Kidney epithelial cell (primary cell): ENCODE data around the gene CCN5. TPM values are rescaled to one million over a fixed set of nuclear protein-coding genes. Genes with fewer than 3 reads are reported as not detected.
A peak's percentile ranks its signal among the peaks of the same experiment; 100 is the strongest.

Experiments
- DNase-seq: peaks from one replicate; pipeline ENCODE4 v3.0.0-alpha.2; 2010; ENCODE audit warnings: low read depth
- H3K27me3 ChIP-seq: 2 replicates; pipeline ENCODE4 v1.6.0; 2011; ENCODE audit warnings: low read length; ENCODE audit not compliant: control insufficient read depth, insufficient read depth
- H3K36me3 ChIP-seq: 2 replicates; pipeline ENCODE4 v1.5.1; 2011; ENCODE audit warnings: low read length; ENCODE audit not compliant: control insufficient read depth, insufficient read depth
- H3K4me3 ChIP-seq: 2 replicates; pipeline ENCODE4 v1.5.1; 2011; ENCODE audit warnings: low read depth, mild to moderate bottlenecking, control low read depth, low read length
- total RNA-seq: library from RNA; depleted of rRNA; stranded (reverse); fragments of >200 nt; gene quantifications from 2 replicates; pipeline ENCODE4 v1.2.3, GENCODE V29; 2015
- TF ChIP-seq, protein P1 (sequence below): IDR thresholded peaks from 2 replicates; pipeline ENCODE4 v1.5.1; 2011; ENCODE audit warnings: mild to moderate bottlenecking, moderate library complexity, low read length, control low read depth, inconsistent platforms; ENCODE audit not compliant: insufficient read depth, poor library complexity, severe bottlenecking

The CCN5 gene
- total RNA-seq, 1 donor from 2014 or later = not detected

DNA sequence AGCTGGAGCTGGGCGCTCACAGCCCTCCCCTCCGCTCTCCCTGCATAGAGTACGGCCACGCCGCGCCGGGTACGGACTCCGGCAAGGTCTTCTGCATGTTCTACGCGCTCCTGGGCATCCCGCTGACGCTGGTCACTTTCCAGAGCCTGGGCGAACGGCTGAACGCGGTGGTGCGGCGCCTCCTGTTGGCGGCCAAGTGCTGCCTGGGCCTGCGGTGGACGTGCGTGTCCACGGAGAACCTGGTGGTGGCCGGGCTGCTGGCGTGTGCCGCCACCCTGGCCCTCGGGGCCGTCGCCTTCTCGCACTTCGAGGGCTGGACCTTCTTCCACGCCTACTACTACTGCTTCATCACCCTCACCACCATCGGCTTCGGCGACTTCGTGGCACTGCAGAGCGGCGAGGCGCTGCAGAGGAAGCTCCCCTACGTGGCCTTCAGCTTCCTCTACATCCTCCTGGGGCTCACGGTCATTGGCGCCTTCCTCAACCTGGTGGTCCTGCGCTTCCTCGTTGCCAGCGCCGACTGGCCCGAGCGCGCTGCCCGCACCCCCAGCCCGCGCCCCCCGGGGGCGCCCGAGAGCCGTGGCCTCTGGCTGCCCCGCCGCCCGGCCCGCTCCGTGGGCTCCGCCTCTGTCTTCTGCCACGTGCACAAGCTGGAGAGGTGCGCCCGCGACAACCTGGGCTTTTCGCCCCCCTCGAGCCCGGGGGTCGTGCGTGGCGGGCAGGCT is 35.1 kb downstream of the CCN5 start:
- no peak overlapping the region for H3K4me3 ChIP-seq
- TF ChIP-seq, protein P1, sequence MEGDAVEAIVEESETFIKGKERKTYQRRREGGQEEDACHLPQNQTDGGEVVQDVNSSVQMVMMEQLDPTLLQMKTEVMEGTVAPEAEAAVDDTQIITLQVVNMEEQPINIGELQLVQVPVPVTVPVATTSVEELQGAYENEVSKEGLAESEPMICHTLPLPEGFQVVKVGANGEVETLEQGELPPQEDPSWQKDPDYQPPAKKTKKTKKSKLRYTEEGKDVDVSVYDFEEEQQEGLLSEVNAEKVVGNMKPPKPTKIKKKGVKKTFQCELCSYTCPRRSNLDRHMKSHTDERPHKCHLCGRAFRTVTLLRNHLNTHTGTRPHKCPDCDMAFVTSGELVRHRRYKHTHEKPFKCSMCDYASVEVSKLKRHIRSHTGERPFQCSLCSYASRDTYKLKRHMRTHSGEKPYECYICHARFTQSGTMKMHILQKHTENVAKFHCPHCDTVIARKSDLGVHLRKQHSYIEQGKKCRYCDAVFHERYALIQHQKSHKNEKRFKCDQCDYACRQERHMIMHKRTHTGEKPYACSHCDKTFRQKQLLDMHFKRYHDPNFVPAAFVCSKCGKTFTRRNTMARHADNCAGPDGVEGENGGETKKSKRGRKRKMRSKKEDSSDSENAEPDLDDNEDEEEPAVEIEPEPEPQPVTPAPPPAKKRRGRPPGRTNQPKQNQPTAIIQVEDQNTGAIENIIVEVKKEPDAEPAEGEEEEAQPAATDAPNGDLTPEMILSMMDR = peak; percentile 4
- DNase-seq = no peak
- H3K36me3 ChIP-seq = no peaks in the 10 kb centered on the region
- peaks cover 38% of the 10 kb centered on the region for H3K27me3 ChIP-seq

DNA sequence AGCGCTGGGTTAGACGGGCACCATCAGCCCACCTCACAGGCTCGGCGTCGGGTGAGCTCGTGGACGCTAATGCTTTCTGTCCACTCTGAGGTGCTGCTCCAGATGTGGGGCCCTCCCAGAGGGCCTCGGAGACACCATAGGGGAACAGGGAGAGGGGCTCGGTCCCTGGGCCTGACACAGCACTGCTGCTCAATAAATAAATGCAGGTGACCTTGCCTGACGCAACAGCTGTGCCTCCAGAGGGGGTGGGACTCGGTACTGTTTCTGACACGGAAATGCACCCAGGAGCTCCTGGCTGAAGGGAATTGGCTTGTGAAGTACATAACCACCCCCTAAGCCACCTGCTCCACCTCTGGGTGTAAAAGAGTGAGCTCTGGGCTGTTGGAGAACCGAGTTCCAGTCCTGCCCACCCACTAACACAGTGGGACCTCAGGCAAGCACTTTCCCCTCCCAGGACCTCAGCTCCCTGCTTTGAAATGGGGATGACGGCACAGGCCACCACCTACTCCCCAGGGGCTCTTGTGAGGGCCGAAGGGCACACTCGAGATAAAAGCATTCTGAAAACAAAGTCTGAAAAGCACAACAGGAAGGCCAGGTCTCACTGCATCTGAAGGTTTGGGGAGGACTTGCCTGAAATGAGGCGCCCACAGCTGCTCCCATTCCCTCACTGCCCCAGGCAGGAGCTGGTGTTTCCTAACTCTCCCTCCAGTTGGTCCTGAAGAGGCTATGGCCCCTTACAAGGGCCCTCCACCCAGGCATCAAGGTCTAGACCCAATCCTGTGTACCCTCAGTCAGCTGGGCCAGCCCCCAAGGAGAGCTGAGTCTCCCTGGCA is 37.1 kb downstream of the CCN5 start:
- DNase-seq = no peak
- peaks cover 34% of the 10 kb centered on the region for H3K27me3 ChIP-seq
- H3K36me3 ChIP-seq = no peaks in the 10 kb centered on the region
- H3K4me3 ChIP-seq = no peak overlapping the region
- TF ChIP-seq, protein P1 = no peak

DNA sequence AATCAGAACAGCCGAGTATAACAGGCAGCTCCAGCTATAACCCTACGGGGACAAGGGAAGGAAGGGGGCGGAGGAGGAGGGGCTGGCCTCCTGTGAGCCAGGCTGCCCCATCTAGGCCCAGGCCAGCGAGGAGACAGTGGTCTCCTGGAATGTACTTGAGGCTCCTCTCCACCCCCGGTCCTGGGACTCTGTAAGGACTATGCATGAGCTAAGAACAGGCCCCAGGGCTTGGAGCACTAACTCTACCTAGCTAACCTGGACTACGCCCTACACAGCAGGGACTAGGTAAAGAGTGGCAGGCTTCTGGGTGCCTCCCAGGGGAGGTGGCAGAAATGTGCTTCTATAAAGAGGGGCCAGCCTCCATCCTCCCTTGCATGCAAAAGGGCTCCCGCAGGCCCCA is 39.4 kb downstream of the CCN5 start:
- H3K27me3 ChIP-seq = peaks cover 37% of the 10 kb centered on the region
- TF ChIP-seq, protein P1 = no peak
- no peak overlapping the region for H3K4me3 ChIP-seq
- no peak for DNase-seq
- no peaks in the 10 kb centered on the region for H3K36me3 ChIP-seq

DNA sequence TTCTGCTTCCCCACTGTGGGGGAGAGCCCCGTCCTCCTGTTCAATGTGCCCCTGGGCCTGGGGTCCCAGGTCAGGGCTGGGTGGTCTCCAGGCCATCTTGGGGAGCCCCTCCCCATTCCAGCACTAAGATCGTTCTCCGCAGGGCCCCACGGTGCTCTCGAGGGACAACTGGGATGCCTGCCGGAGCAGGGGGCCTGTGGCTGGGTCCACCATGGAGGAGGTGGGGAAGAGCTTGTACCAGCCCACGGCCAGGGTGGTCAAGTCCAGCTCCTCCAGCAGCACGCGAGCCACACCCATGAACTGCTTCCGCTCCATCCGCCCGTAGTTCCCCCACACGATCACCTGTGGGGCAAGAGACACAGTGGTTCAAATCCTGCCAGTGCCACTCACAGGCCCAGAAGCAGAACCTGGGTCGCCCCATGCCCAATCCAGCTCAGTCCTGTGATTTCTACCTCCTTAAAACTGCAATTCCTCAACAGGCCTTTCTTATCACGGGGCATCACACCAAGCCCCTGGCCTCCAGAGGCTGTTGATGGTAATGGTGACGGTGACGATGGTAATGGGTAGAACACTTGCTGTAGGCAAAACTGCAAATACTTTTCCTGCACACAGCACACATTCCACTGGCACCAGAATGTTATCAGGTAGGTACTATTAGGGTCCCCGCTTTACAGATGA is 41.0 kb downstream of the CCN5 start:
- Histone ChIP-seq H3K27me3 (peaks cover 34% of the 10 kb centered on the region), H3K36me3 (no peaks in the 10 kb centered on the region), H3K4me3 (no peak overlapping the region)
- no peak for DNase-seq
- TF ChIP-seq, protein P1 = no peak

DNA sequence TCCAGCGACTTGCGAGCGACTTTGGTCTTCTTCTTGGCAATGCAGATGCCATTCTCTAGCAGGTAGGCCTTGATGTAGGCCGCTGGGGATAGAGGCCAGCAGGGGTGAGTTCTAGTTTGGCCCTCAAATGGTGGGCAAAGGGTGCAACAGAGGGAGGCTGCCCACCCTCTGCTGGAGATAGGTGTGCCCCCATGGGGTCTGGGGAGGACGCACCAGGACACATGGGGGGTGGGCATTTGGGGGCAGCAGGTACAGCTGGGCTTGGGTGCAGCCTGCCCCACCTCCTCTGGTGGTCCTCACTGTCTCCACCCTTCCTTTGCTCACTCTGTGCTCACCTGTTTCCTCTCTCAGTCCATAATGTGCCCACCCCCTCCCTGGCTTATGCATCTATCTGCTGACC is 41.8 kb downstream of the CCN5 start:
- no peak for DNase-seq
- Histone ChIP-seq H3K36me3 (no peaks in the 10 kb centered on the region), H3K27me3 (peaks cover 27% of the 10 kb centered on the region), H3K4me3 (no peak overlapping the region)
- TF ChIP-seq, protein P1 = no peak
